ENCODE results near the gene COPZ1. TPM values are rescaled to one million over a fixed set of nuclear protein-coding genes. Genes with fewer than 3 reads are reported as not detected.

Gene COPZ1, protein sequence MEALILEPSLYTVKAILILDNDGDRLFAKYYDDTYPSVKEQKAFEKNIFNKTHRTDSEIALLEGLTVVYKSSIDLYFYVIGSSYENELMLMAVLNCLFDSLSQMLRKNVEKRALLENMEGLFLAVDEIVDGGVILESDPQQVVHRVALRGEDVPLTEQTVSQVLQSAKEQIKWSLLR
- 105 and 118 TPM in 2 replicates for total RNA-seq (ENCODE audit: low replicate concordance)

DNA sequence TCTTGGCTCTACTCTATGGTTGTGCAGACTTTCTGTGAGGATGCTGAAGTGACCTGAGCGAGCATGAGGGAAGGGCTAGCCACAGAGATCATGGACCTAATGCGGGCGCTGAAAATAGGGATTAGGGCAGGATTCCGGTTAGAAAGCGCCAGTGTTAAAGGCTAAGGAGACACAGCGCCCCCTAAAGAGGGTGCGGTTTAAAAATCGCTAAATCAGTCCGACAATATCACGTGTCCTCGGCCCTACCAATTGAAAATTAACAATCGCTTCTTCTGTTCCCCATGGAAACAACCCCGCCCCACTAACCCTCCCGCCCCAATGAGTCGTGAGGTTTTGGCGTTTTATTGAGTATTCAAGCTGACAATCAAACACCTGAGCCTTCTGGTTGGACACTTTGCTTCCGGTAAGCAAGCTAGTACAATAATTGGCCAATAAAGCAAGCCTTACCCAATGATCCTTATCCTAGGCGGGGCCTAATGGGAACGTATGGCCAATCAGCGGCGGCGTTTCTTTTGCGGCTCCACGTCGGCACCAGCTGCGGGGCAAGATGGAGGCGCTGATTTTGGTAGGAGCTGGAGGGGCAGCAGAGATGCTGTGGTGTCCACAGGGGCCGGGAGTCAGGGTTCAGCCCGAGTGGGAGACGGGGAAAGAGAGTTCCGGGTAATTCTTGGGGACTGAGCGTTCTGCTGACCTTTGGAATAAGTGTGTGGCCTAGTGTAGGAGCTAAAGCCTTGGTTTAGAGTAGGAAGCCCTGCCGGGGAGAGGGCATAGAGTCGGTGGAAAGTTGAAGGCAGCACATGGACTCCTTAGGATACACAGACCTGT is at the start of gene COPZ1:
TSS of gene COPZ1 (plus strand) at position 515 of the 825 bp plus-strand sequence. CDS start at position 548, 33 bp downstream.

DNA sequence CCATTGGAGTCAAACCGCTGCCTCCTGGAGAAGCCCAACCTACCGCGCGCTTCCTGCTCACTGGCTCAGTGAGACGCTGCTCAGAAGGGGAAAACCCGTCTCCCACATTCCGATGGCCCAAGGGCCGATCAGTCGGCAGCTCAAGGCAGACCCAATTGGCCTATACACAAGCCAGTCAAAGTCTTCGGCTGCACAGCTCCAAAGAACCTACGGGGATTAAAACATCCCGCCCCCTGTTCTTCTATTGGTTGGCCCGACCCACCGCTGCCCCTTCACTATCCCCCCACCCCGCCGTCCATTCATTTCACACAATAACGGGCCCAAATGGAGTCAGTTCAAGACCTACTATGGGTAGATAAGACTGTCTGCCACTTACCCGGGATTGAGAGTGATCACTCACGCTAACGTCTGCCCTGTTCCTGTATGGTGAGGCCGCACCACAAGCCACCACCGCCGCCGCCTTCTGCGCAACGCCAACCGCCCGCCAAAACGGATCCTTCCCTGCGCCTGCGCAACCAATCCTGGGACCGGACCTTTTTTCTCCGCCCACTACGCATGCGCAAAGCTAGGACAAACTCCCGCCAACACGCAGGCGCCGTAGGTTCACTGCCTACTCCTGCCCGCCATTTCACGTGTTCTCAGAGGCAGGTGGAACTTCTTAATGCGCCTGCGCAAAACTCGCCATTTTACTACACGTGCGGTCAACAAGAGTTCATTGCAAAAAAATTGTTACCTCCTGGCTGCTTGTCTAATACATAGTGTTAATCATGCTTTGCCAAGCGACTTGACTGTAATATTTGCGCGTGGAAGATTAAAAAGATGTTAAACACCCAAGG is 45.1 kb upstream of the COPZ1 start, which contains the start of gene CBX5:
TSS of gene CBX5 (minus strand) at position 491 of the 836 bp plus-strand sequence. CDS start 22,472 bp downstream, outside the sequence.

DNA sequence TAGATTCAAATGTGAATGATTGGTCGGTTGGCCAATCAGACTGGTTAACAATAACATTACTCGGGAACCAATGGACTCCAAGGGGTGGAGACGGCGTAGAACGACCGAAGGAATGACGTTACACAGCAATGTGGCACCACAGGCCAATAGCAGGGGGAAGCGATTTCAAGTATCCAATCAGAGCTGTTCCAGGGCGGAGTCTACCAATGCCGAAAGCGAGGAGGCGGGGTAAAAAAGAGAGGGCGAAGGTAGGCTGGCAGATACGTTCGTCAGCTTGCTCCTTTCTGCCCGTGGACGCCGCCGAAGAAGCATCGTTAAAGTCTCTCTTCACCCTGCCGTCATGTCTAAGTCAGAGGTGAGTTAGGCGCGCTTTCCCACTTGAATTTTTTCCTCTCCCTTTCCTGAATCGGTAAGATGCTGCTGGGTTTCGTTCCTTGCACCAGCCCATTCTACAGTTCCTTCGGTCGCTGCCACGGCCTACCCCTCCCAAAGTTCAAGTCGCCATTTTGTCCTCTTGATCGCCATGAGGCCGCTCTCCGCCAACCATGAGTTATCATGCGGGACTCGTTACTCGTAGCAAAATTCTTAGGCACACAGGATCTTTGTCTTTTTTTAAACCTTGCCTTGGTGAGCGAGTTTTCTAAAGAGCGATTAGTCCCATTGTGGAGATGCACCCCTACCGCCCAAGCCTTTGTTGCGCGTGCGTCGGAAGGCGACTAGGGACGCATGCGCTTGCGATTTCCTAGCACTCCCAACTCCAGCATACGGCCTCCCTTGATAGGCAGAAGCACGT is 44.3 kb upstream of the COPZ1 start, which contains the start of gene HNRNPA1:
TSS of gene HNRNPA1 (plus strand) at position 259 of the 793 bp plus-strand sequence. CDS start at position 341, 82 bp downstream.

DNA sequence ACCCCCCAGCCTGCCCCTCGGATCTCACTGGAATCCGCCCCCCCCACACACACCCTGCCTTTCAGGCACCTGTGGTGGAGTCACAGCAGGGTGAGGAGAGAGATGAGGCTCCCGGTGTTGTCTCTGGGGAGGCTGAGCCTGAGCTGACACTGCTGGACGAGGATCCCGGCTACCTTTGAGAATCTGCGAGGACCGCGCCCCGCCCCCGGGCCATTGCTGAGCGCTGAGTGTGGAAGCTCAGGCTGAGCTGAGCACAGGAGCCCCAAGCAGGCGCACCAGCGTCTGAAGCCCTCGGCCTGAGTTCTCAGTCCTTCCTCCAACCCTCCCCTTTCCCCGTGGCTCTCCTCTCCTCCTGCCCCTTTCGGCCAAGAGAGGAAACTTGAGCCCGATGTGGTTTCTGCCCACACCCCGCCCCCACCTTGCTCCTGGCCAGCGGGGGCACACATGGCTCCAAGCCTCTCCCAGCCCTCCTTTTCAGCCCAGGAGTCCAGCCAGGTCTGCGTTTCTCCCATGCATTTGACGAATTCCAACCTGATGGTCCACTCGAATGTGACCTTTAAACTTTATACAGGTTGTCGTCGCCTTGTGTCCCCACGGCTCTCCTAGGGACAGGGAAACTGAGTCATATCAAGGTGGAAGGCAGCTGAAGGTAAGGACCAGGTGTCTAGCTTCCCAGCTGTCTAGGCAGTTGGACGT is 24.1 kb upstream of the COPZ1 start, which contains the start of gene NFE2:
TSS of gene NFE2 (minus strand) at position 284 of the 696 bp plus-strand sequence. CDS start 5,767 bp downstream, outside the sequence.

DNA sequence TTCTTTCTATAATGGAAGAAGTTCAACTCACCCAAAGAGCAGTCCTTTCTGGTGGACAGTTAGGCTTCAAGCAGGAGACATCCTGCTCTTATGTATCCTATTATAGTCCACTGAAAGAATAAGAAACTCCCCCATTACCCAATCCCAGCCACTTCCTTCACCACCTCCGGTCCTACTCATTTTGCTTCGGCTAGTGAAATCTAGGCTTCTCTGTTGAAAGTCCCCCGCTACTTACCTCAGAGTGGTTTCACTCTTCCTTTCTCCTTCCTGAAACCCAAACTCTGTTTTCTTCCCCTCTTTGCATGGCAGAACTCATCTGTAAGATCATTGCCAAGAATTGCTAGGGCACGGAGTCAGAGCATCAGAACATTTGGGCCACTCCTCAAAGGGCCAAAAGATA is 39.5 kb downstream of the COPZ1 start, which contains the start of gene GPR84:
TSS of gene GPR84 (minus strand) at position 74 of the 400 bp plus-strand sequence. CDS start 635 bp downstream, outside the sequence.

DNA sequence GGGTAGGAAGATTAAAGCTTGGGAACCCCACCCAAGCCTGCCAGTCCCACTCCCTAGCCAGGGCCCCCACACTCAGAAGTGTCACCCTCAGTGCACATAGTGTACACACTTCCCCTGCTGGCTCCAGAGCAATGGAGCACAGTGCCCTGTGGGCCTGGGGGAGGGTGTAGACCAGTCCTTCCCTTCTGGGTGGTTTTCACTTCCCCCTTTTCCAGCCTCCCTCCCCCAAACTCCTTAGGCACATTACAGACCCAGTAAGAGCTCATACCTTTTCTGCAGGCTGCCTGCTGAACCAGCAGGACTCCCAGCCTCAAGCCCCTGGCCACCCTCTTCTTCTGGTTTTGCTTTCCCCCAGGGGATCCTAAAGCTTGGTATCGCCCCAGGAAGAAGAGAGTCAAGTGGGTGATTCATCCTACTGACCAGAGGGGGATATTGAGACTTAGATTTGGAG is 59.7 kb downstream of the COPZ1 start, which contains the start of gene ZNF385A:
TSS of gene ZNF385A (minus strand) at position 143 of the 451 bp plus-strand sequence. CDS start 219 bp downstream, outside the sequence.

Other genes with a start within 250 kb of the COPZ1 start
- 9.6 and 24.5 TPM in 2 replicates for gene SMUG1, start 136.1 kb upstream of the COPZ1 start, total RNA-seq (ENCODE audit: low replicate concordance)
- gene CBX5, start 45.0 kb upstream of the COPZ1 start, total RNA-seq (ENCODE audit: low replicate concordance) = 8.5 and 21.8 TPM in 2 replicates
- gene HNRNPA1, start 44.4 kb upstream of the COPZ1 start, total RNA-seq (ENCODE audit: low replicate concordance) = 291 and 553 TPM in 2 replicates
- 0.12 TPM in 1 of 2 replicates, not detected in the other for gene NFE2, start 24.1 kb upstream of the COPZ1 start, total RNA-seq (ENCODE audit: low replicate concordance)
- gene GPR84, start 39.4 kb downstream of the COPZ1 start, total RNA-seq (ENCODE audit: low replicate concordance) = not detected in 2 replicates
- gene ZNF385A, start 59.6 kb downstream of the COPZ1 start, total RNA-seq (ENCODE audit: low replicate concordance) = 0.35 and 1.1 TPM in 2 replicates
- 96.1 and 168 TPM in 2 replicates for gene ITGA5, start 94.1 kb downstream of the COPZ1 start, total RNA-seq (ENCODE audit: low replicate concordance)
- not detected in 2 replicates for gene GTSF1, start 148.5 kb downstream of the COPZ1 start, total RNA-seq (ENCODE audit: low replicate concordance)
- not detected in 2 replicates for gene NCKAP1L, start 172.6 kb downstream of the COPZ1 start, total RNA-seq (ENCODE audit: low replicate concordance)
- gene PDE1B, start 224.5 kb downstream of the COPZ1 start, total RNA-seq (ENCODE audit: low replicate concordance) = 0.94 TPM in 1 of 2 replicates, not detected in the other